Measurements from ENCODE around the gene AGO4. TPM values are rescaled to one million over a fixed set of nuclear protein-coding genes. Genes with fewer than 3 reads are reported as not detected.
"Not testable (repeated sequence)": the region's sequence is repeated elsewhere in the genome, so short reads cannot be mapped to it uniquely, and the experiment has no call there.

The AGO4 gene
- total RNA-seq, 2 experiments from 2014 or later, result 6.5 to 18.6 TPM

- TF ChIP-seq CTCF (conservative IDR thresholded peaks at IDR 0.05; ENCODE audit: low read length), result no peak
- no peak for TF ChIP-seq EZH2phosphoT487 (IDR thresholded peaks at IDR 0.05; ENCODE audit: borderline replicate concordance, low read depth, low read length)
- no peak for DNase-seq (ENCODE audit: low spot score)
- Histone ChIP-seq H3K9me3 (ENCODE audit: low read length) (no peaks in the 10 kb centered on the region), H3K4me3 (ENCODE audit: low read depth, low read length, poor library complexity, severe bottlenecking) (no peak overlapping the region), H3K4me2 (ENCODE audit: low read length) (peak overlapping the region; percentile 98; the same call in 1 of the 2 replicates), H3K9me2 (ENCODE audit: insufficient read depth, low read length) (no peaks in the 10 kb centered on the region), H4K20me1 (ENCODE audit: insufficient read depth, low read length) (no peaks in the 10 kb centered on the region), H3K36me3 (ENCODE audit: insufficient read depth, low read length) (no peaks in the 10 kb centered on the region), H3K27ac (ENCODE audit: low read depth, low read length, poor library complexity, severe bottlenecking) (no peak overlapping the region), H3K79me2 (ENCODE audit: insufficient read depth, low read depth, low read length) (no peaks in the 10 kb centered on the region), H2AFZ (ENCODE audit: low read length) (no peak overlapping the region), H3K4me1 (ENCODE audit: insufficient read depth, low read length, poor library complexity, severe bottlenecking) (peaks cover 12% of the 10 kb centered on the region)
- intact Hi-C loops (cut with micrococcal nuclease; ENCODE audit: unreplicated experiment), result no loop called here
- no TSS peak for BruUV-seq (replicated peaks)
- ChIA-PET POLR2A (interaction anchor here (0.6 kb wide), 1 partner anchor 199 kb away, joined by 7 read pairs; no protein-coding TSS in a partner anchor), CTCF (ENCODE audit: unreplicated experiment) (no interaction called here)
These were observed 2.5 kb downstream of the AGO4 start for GRCh38 chr1:35810096-35810881.

GRCh38 chr1:35812754-35813153 is 4.9 kb downstream of the AGO4 start:
- H3K4me1 ChIP-seq (ENCODE audit: insufficient read depth, low read length, poor library complexity, severe bottlenecking), result peaks cover 12% of the 10 kb centered on the region
- H3K9me2 ChIP-seq (ENCODE audit: insufficient read depth, low read length); BruUV-seq (replicated peaks); H3K36me3 ChIP-seq (ENCODE audit: insufficient read depth, low read length); CTCF ChIA-PET (ENCODE audit: unreplicated experiment); H4K20me1 ChIP-seq (ENCODE audit: insufficient read depth, low read length); H3K4me3 ChIP-seq (ENCODE audit: low read depth, low read length, poor library complexity, severe bottlenecking); intact Hi-C loops (cut with micrococcal nuclease; ENCODE audit: unreplicated experiment); H2AFZ ChIP-seq (ENCODE audit: low read length); H3K79me2 ChIP-seq (ENCODE audit: insufficient read depth, low read depth, low read length); H3K27ac ChIP-seq (ENCODE audit: low read depth, low read length, poor library complexity, severe bottlenecking); H3K9me3 ChIP-seq (ENCODE audit: low read length); H3K4me2 ChIP-seq (ENCODE audit: low read length); DNase-seq (ENCODE audit: low spot score): not testable (repeated sequence)
- POLR2A ChIA-PET, result interaction anchor here (0.6 to 1.2 kb wide), 3 partner anchors 11 to 341 kb away, joined by 3 to 5 read pairs (median 4); no protein-coding TSS in a partner anchor

- CTCF ChIA-PET (ENCODE audit: unreplicated experiment), result no interaction called here
- intact Hi-C loops (cut with micrococcal nuclease; ENCODE audit: unreplicated experiment), result no loop called here
- Histone ChIP-seq H4K20me1 (ENCODE audit: insufficient read depth, low read length) (no peaks in the 10 kb centered on the region), H3K4me3 (ENCODE audit: low read depth, low read length, poor library complexity, severe bottlenecking) (no peak overlapping the region), H3K79me2 (ENCODE audit: insufficient read depth, low read depth, low read length) (no peaks in the 10 kb centered on the region), H3K9me2 (ENCODE audit: insufficient read depth, low read length) (no peaks in the 10 kb centered on the region), H3K4me2 (ENCODE audit: low read length) (no peak overlapping the region), H3K4me1 (ENCODE audit: insufficient read depth, low read length, poor library complexity, severe bottlenecking) (no peaks in the 10 kb centered on the region), H3K36me3 (ENCODE audit: insufficient read depth, low read length) (peaks cover 7% of the 10 kb centered on the region; the same call in 1 of the 2 replicates), H3K9me3 (ENCODE audit: low read length) (no peaks in the 10 kb centered on the region), H2AFZ (ENCODE audit: low read length) (no peak overlapping the region), H3K27ac (ENCODE audit: low read depth, low read length, poor library complexity, severe bottlenecking) (no peak overlapping the region)
- POLR2A ChIA-PET, result interaction anchor here (0.6 kb wide), 1 partner anchor 849 kb away, joined by 3 read pairs; no protein-coding TSS in a partner anchor
- no TSS peak for BruUV-seq (replicated peaks)
- TF ChIP-seq EZH2phosphoT487 (IDR thresholded peaks at IDR 0.05; ENCODE audit: borderline replicate concordance, low read depth, low read length), result no peak
- TF ChIP-seq CTCF (conservative IDR thresholded peaks at IDR 0.05; ENCODE audit: low read length), result no peak
- DNase-seq (ENCODE audit: low spot score), result no peak
These were observed 17.4 kb downstream of the AGO4 start for GRCh38 chr1:35825255-35825654.

Measured in OCI-LY7 (cell line).